ENCODE results near the gene ZFAND3.
A peak's percentile ranks its signal among the peaks of the same experiment; 100 is the strongest.

The ZFAND3 gene

DNA sequence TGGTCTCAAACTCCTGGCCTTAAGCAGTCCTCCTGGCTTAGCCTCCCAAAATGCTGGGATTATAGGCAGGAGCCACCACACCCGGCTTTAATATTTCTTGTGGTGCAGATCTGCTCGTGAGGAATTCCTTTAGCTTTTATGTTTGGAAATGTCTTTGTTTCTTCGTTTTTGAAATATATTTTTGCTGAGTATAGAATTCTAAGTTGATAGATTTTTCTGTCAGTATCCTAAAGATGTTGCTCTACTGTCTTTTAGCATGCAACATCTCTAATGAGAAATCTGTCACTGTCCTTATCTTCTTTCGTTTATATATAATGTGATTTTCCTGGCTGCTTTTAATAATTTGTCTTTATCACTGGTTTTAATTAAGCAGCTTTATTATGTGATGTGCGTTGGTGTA lies 75.1 kb downstream of the ZFAND3 start:
- DNase-seq (ENCODE audit: low spot score), result no peak

DNA sequence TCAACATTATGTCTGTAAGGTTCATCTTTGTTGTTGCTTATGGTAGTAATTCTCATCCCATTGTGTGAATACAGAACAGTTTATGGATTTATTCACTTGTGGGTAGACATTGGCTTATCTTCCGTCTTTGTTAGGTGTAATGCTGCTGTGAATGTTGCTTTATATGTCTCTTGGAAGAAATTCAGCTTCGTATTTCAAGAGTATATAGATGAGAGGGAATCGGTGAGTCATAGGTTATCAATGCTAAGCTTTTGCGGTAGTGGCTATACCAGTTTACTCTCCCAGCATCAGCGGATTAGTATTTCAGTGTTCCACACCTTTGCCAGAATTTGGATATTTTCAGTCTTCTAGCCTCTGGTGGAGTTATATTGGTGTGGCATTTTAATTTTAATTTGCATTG lies 77.8 kb downstream of the ZFAND3 start:
- no peak for DNase-seq (ENCODE audit: low spot score)

DNA sequence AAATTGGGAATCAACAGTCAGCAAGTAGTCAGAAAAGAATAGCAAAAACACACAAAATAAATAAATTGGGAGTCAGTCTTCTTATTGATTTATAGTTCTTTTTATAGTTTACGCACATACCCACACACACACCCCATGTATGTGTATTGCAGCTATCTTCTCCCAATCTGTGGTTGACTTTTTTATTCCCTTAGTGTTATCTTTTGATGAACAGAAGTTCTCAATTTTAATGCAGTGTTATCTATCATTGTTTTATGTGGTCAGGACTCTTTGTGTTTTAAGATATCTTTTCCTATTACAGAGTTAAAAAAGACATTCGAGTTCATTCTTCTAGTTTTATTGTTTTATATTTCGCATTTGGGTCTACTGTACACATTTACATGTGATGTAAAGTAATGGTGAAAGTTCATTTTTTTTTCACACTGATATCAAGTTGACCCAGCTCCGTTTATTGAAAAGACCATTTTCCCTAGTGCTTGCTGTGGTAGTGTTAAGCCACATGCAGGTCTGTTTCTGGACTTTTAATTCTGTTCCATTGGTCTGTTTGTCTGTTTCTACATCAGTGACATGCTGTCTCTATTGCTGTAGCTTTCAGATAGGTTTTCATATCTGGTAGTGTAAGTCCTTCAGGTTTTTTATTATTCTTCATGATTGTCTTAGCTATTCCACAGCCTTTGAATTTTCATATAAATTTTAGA lies 78.4 kb downstream of the ZFAND3 start:
- DNase-seq (ENCODE audit: low spot score), result no peak

- no peak for DNase-seq (ENCODE audit: low spot score)
Observed at GRCh38 chr6:37903351-37904340, 84.1 kb downstream of the ZFAND3 start.

GRCh38 chr6:37904590-37904989 lies 85.1 kb downstream of the ZFAND3 start:
- no peak for DNase-seq (ENCODE audit: low spot score)

GRCh38 chr6:37906121-37906520 lies 86.6 kb downstream of the ZFAND3 start:
- no peak for DNase-seq (ENCODE audit: low spot score)

- no peak for DNase-seq (ENCODE audit: low spot score)
Observed at GRCh38 chr6:37910998-37911397, 91.5 kb downstream of the ZFAND3 start.

GRCh38 chr6:37913210-37913609 lies 93.7 kb downstream of the ZFAND3 start:
- DNase-seq (ENCODE audit: low spot score), result no peak

DNA sequence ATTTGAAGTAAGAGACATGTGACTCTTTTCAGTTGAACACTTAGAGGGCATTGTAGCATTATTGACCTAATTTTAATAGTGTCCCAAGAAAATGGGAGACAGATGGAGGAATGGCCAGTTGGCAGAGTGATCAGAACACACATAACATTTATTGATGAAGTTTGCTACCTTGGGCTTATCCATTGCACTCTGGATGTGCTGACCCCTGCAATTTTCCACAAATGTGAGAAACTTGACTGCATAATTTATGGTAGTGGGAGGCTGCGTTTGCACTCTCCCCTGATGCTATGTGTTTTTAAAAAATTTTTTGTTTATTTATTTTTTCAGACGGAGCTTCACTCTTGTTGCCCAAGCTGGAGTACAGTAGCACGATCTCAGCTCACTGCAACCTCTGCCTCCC lies 95.9 kb downstream of the ZFAND3 start:
- DNase-seq (ENCODE audit: low spot score), result no peak

DNA sequence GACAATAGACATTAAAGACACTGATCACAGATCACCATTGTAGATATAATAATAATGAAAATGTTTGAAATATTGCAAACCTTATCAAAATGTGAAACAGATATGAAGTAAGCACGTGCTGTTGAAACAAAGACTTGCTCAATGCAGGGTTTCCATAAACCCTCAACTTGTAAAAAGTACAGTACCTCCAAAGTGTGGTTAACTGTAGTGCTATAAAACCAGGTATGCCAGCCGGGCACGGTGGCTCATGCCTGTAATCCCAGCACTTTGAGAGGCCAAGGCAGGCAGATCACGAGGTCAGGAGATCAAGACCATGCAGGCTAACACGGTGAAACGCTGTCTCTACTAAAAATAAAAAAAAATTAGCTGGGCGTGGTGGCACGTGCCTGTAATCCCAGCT lies 96.6 kb downstream of the ZFAND3 start:
- no peak for DNase-seq (ENCODE audit: low spot score)

DNA sequence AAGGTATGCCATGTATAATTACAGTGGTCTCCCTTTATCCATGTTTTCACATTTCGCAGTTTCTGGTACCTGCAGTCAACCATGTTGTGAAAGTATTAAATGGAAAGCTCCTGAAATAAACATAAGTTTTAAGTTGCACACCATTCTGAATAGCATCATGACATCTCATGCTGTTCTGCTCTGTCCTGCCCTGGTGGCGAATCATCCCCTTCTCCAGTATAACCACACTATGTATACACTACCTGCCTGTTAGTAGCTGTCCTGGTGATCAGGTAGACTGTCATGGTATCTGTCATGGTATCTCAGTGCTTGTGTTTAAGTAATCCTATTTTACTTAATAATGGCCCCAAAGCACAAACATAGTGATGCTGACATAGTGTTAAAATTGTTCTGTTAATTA lies 97.1 kb downstream of the ZFAND3 start:
- no peak for DNase-seq (ENCODE audit: low spot score)

- DNase-seq (ENCODE audit: low spot score), result no peak
Observed at GRCh38 chr6:37917566-37917965, 98.0 kb downstream of the ZFAND3 start.

DNA sequence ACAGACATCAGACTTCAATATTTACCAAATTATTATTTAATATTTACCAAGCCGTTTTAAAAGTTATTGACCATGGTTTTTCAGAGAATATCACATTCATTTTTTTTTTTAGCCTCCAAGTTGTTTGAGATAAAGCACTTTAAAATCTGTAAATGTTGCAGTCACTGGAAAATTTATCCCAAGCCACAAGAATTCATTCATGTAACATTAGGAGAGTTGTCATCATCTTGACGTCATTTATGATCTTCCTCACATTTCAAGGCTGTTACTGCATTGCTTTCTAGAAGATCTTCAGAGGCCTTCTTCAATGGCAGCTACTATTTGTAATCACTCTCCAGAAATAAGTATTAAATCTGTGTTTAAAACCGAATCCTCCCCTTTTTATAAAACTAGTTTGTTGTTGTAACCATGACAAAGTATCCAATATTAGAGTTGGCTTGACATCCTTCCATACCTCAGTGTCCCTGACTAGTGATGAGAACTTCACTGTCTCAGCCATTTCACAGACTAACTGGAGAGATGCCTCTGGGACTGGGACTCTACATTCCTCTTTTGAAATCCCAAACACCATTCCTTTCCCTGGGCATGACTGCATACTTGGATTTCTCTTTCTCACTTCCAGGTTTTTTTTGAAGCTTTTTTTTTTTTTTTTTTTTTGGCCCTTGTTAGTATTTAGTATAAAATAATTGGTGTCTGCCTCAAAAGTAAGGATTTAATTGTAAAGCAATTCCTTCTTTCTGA lies 100.1 kb downstream of the ZFAND3 start:
- DNase-seq (ENCODE audit: low spot score), result no peak

- peak; percentile 20 for DNase-seq (ENCODE audit: low spot score)
Observed at GRCh38 chr6:37920667-37921066, 101.1 kb downstream of the ZFAND3 start.

DNA sequence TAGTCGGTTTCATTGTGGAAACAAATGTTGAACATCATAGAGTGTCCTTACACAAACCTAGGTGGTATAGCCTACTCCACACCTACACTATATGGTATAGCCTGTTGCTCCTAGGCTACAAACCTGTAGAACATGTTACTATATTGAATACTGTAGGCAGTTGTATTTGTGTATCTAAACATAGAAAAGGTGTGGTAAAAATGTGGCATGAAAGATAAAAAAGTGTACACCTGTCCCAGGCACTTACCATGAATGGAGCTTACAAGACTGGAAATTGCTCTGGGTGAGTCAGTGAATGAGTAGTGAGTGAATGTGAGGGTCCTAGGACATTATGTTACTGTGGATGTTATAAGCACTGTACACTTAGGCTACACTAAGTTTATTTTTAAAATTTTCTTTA lies 103.0 kb downstream of the ZFAND3 start:
- no peak for DNase-seq (ENCODE audit: low spot score)

DNA sequence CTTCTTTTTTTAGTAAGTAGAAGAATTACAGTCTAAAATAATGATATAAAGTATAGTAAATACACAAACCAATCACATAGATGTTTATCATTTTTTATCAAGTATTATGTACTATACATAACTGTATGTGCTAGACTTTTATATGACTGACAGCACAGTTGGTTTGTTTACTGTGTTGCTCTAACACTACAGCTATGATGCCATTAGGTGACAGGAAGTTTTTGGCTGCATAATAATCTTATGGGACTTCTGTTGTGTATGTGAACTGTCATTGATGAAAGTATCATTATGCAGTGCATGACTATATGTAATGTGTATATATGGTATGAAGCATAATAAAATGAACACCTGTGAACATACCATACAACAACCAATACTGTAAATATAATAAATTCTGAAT lies 104.0 kb downstream of the ZFAND3 start:
- no peak for DNase-seq (ENCODE audit: low spot score)

DNA sequence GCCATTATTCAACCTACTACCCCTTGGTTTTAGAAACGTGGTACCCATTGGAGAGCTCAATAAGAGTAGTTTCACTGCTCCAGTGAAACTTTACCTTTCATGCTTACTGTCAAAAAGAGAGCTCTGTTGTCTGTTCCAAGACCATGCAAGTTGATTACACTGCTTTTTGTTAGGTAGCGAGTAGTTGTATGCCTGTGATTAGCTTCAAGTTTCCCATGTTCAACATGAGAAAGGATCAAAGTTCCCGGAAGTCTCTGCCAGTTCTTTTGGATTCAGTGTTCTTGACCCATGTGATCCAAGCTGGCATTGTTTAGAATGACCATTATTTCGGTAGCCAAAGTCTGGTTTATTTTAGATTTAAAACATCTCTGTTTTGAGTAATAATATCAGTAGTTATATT lies 107.1 kb downstream of the ZFAND3 start:
- no peak for DNase-seq (ENCODE audit: low spot score)

DNA sequence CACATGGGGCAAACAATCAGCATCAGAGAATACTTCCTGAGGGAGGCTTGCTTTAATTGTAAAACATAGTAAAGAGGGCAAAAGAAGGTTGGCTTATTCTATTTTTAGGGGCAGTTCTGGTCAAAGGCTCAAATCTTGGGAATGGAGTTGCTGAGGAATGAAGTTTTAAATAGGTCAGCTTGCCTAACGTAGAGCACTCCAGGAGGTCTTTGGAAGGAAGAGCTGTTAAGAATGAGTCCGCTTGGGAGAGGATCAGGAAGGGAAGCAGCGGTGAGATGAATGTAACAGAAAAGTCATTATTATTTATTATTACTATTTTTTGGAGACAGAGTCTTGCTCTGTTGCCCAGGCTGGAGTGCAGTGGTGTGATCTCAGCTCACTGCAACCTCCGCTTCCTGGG lies 108.7 kb downstream of the ZFAND3 start:
- DNase-seq (ENCODE audit: low spot score), result no peak

- no peak for DNase-seq (ENCODE audit: low spot score)
Observed at GRCh38 chr6:37930288-37930971, 110.9 kb downstream of the ZFAND3 start.

- DNase-seq (ENCODE audit: low spot score), result no peak
Observed at GRCh38 chr6:37931066-37931465, 111.5 kb downstream of the ZFAND3 start.

DNA sequence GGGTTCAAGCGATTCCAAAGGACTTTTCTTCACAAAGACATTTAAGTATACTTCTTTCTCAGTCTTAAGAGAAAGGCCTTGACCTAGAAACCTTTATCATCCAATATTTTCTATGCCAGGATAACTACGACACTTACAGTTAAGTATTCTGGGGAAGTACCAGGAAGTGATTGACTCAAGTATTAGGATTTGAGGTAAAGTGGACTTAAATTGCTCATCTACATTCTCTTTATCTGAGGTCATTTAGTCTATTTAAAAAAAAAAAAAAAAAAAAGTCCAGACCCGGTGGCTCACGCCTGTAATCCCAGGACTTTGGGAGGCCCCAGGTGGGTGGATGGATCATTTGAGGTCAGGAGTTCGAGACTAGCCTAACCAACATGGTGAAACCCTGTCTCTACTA lies 114.7 kb downstream of the ZFAND3 start:
- DNase-seq (ENCODE audit: low spot score), result no peak

GRCh38 chr6:37936150-37936549 lies 116.6 kb downstream of the ZFAND3 start:
- DNase-seq (ENCODE audit: low spot score), result no peak

All from pons (tissue), 1 donor.